ENCODE data around the gene WDR5. TPM values are rescaled to one million over a fixed set of nuclear protein-coding genes. Genes with fewer than 3 reads are reported as not detected.

The WDR5 gene
- total RNA-seq, 1 experiment from 2014 or later: 29.1 TPM

DNA sequence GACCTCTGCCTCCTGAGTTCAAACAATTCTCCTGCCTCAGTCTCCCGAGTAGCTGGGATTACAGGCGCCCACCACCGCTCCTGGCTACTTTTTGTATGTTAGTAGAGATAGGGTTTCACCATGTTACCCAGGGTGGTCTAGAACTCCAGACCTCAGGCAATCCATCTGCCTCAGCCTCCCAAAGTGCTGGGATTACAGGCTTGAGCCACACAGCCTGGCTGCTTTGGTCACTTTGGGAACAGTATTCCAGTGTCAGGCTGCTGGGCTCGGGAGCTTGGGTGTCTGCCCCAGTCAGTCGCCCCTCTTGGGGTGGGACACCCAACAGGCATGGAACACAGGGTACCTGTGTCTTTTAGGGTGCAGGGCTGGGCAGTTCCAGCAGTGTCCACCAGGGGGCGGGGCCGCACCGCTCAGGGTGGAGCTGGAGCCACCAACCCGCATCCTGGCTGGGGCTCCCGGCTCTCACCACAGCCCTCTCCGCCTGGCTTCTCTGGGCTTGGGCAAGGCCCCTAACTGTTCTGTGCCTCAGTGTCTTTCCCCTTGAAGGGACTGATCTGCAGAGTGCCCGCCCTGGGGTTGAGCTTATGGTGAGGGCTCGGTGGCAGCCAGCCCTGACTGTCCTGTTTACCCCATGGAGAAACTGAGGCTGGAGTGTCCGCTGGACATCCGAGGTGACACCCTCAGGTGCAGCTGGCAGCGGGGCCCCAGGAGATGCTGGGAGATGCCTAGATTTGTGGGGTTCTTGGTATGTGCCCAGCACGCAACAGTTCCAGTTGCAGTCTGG is 34.8 kb downstream of the WDR5 start:
- H3K79me2 ChIP-seq (ENCODE audit: low read length): no peaks in the 10 kb centered on the region
- ChIA-PET POLR2A (ENCODE audit: unreplicated experiment) (no interaction called here), CTCF (interaction anchor here (0.5 to 1.6 kb wide), 3 partner anchors 29 to 274 kb away, joined by 4 to 12 read pairs (median 6); no protein-coding TSS in a partner anchor)
- no peak overlapping the region for H3K9ac ChIP-seq (ENCODE audit: low read length)
- no peak for DNase-seq
- TF ChIP-seq EZH2phosphoT487 (IDR thresholded peaks at IDR 0.05; ENCODE audit: borderline replicate concordance, low read length): no peak
- TF ChIP-seq CTCF (conservative IDR thresholded peaks at IDR 0.05; ENCODE audit: low read depth, low read length): no peak
- no peak for TF ChIP-seq EZH2 (IDR thresholded peaks at IDR 0.05; ENCODE audit: low read length, unreplicated experiment)
- no peak overlapping the region for H2AFZ ChIP-seq (ENCODE audit: low read length)
- ATAC-seq: no peak
- H3F3A ChIP-seq (ENCODE audit: low read length, unreplicated experiment): no peaks in the 10 kb centered on the region
- no peaks in the 10 kb centered on the region for H4K20me1 ChIP-seq (ENCODE audit: low read length)
- H3K9me2 ChIP-seq (replicated peaks; ENCODE audit: low read length): no peaks in the 10 kb centered on the region
- H3K36me3 ChIP-seq (ENCODE audit: low read depth, low read length): no peaks in the 10 kb centered on the region
- H3K4me3 ChIP-seq (ENCODE audit: low read length): no peak overlapping the region
- H3K4me2 ChIP-seq (ENCODE audit: low read length): no peak overlapping the region
- H3K27me3 ChIP-seq (ENCODE audit: low read length): no peaks in the 10 kb centered on the region
- no peaks in the 10 kb centered on the region for H3K9me3 ChIP-seq (ENCODE audit: low read length)
- no peaks in the 10 kb centered on the region; the same call in none of the 2 replicates for H3K4me1 ChIP-seq (ENCODE audit: insufficient read depth, low read length)
- BruUV-seq (replicated peaks): no TSS peak
- intact Hi-C loops (cut with micrococcal nuclease): loop anchor here (1.0 to 2.0 kb wide), 2 partner anchors 158 to 273 kb away; no protein-coding TSS in a partner anchor
- no peak overlapping the region for H3K27ac ChIP-seq (ENCODE audit: low read length)

- intact Hi-C loops (cut with micrococcal nuclease): loop anchor here (2.0 kb wide), 1 partner anchor 157 kb away; no protein-coding TSS in a partner anchor
- CTCF ChIA-PET: interaction anchor here (0.5 to 1.6 kb wide), 3 partner anchors 28 to 273 kb away, joined by 4 to 12 read pairs (median 6); no protein-coding TSS in a partner anchor
Observed at GRCh38 chr9:134171316-134172197, 35.7 kb downstream of the WDR5 start.

More at GRCh38 chr9:134171316-134172197, 35.7 kb downstream of the WDR5 start:
- no peak overlapping the region for H2AFZ ChIP-seq (ENCODE audit: low read length)
- peaks cover 5% of the 10 kb centered on the region for H3K27me3 ChIP-seq (ENCODE audit: low read length)
- no peak overlapping the region for H3K4me2 ChIP-seq (ENCODE audit: low read length)
- ATAC-seq: no peak
- H3K9me2 ChIP-seq (replicated peaks; ENCODE audit: low read length): no peaks in the 10 kb centered on the region
- POLR2A ChIA-PET (ENCODE audit: unreplicated experiment): no interaction called here
- H3K79me2 ChIP-seq (ENCODE audit: low read length): no peaks in the 10 kb centered on the region
- no TSS peak for BruUV-seq (replicated peaks)
- H3K27ac ChIP-seq (ENCODE audit: low read length): no peak overlapping the region
- no peaks in the 10 kb centered on the region for H3K9me3 ChIP-seq (ENCODE audit: low read length)
- no peak overlapping the region for H3K4me3 ChIP-seq (ENCODE audit: low read length)
- TF ChIP-seq EZH2 (IDR thresholded peaks at IDR 0.05; ENCODE audit: low read length, unreplicated experiment): no peak
- no peak for TF ChIP-seq CTCF (conservative IDR thresholded peaks at IDR 0.05; ENCODE audit: low read depth, low read length)
- TF ChIP-seq EZH2phosphoT487 (IDR thresholded peaks at IDR 0.05; ENCODE audit: borderline replicate concordance, low read length): no peak
- DNase-seq: no peak
- H3K4me1 ChIP-seq (ENCODE audit: insufficient read depth, low read length): no peaks in the 10 kb centered on the region; the same call in 1 of the 2 replicates
- no peaks in the 10 kb centered on the region for H3F3A ChIP-seq (ENCODE audit: low read length, unreplicated experiment)
- H3K36me3 ChIP-seq (ENCODE audit: low read depth, low read length): no peaks in the 10 kb centered on the region
- no peak overlapping the region for H3K9ac ChIP-seq (ENCODE audit: low read length)
- no peaks in the 10 kb centered on the region for H4K20me1 ChIP-seq (ENCODE audit: low read length)
